ELR (cell line): ENCODE measurements around the gene ATP6V1E1.
A peak's percentile ranks its signal among the peaks of the same experiment; 100 is the strongest.
"Not testable (repeated sequence)": the region's sequence is repeated elsewhere in the genome, so short reads cannot be mapped to it uniquely, and the experiment has no call there.

Experiments used
- DNase-seq: peaks from one replicate; pipeline ENCODE4 v3.0.0-alpha.2; 2015; ENCODE audit warnings: low read depth

ATP6V1E1 gene

GRCh38 chr22:17628406-17629172 lies at the start of gene ATP6V1E1:
Gene ATP6V1E1 (minus strand): TSS chr22:17628749. CDS start chr22:17628635, 114 bp downstream.
- DNase-seq, result peak; percentile 98

- no peak for DNase-seq
These were observed 47.0 kb upstream of the ATP6V1E1 start for GRCh38 chr22:17675584-17675983.

- no peak for DNase-seq
These were observed 45.6 kb upstream of the ATP6V1E1 start for GRCh38 chr22:17674152-17674551.

GRCh38 chr22:17672417-17672991 lies 44.0 kb upstream of the ATP6V1E1 start:
- no peak for DNase-seq

GRCh38 chr22:17671521-17672092 lies 43.1 kb upstream of the ATP6V1E1 start:
- not testable (repeated sequence) for DNase-seq

- DNase-seq, result no peak
These were observed 37.3 kb upstream of the ATP6V1E1 start for GRCh38 chr22:17665854-17666253.

GRCh38 chr22:17665248-17665647 lies 36.7 kb upstream of the ATP6V1E1 start:
- DNase-seq, result no peak

- DNase-seq, result no peak
These were observed 36.0 kb upstream of the ATP6V1E1 start for GRCh38 chr22:17664414-17665055.

- no peak for DNase-seq
These were observed 28.4 kb upstream of the ATP6V1E1 start for GRCh38 chr22:17656870-17657395.

- no peak for DNase-seq
These were observed 26.7 kb upstream of the ATP6V1E1 start for GRCh38 chr22:17655289-17655688.

GRCh38 chr22:17648569-17648968 lies 20.0 kb upstream of the ATP6V1E1 start:
- no peak for DNase-seq

GRCh38 chr22:17647991-17648390 lies 19.4 kb upstream of the ATP6V1E1 start:
- DNase-seq, result no peak

- DNase-seq, result no peak
These were observed 18.9 kb upstream of the ATP6V1E1 start for GRCh38 chr22:17647452-17647851.

GRCh38 chr22:17642357-17642756 lies 13.8 kb upstream of the ATP6V1E1 start:
- DNase-seq, result not testable (repeated sequence)

- no peak for DNase-seq
These were observed 12.7 kb upstream of the ATP6V1E1 start for GRCh38 chr22:17641269-17641668.

GRCh38 chr22:17639247-17639741 lies 10.7 kb upstream of the ATP6V1E1 start:
- DNase-seq, result peak; percentile 70

GRCh38 chr22:17638432-17639246 lies 10.1 kb upstream of the ATP6V1E1 start, which contains the start of gene BCL2L13:
Gene BCL2L13 (plus strand): TSS chr22:17638757. CDS start chr22:17655712, 16,955 bp downstream.
- peak; percentile 94 for DNase-seq

- DNase-seq, result no peak
These were observed 9.6 kb upstream of the ATP6V1E1 start for GRCh38 chr22:17638182-17638431.

GRCh38 chr22:17637490-17638181 lies 9.1 kb upstream of the ATP6V1E1 start:
- peak; percentile 8 for DNase-seq

GRCh38 chr22:17636850-17637249 lies 8.3 kb upstream of the ATP6V1E1 start:
- not testable (repeated sequence) for DNase-seq

- peak; percentile 93 for DNase-seq
These were observed 6.1 kb upstream of the ATP6V1E1 start for GRCh38 chr22:17634696-17635095.
